ENCODE results near the gene CACFD1.

Gene CACFD1

DNA sequence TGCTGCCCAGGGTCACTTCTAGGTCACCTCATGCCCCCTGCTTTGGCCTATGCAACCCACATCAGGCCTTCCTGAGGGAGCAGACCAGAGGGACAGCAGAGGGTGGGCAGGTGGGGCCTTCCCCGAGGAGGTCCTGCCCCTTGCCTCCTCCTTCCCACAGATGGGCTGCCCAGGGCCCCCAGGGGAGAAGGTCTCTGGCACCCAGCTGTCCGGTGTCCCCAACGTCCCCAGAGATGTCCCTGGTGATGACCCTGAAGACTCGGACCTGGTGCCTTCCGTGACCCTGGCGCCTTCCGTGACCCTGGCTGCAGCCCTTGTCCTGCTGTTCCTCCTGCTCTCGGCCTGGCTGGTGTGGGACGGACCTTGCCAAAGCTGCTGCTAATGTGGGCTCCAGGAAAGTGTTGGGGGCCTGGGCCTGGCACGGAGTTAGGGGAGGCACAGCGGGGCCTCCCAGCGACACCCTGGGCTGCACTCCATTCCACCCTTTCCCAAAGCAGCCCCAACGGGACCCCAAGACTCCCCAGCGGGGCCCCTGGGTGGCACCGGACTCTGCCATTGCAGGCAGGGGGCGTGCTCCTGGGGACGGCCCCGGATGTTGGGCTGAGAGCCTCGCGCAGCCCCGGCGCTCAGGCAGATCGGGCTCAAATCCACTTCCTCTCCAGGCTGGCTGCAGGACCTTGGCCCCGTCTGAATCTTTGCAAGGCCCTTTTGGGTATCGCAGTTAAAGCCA lies 25.9 kb downstream of the CACFD1 start:
- no peak for DNase-seq

DNA sequence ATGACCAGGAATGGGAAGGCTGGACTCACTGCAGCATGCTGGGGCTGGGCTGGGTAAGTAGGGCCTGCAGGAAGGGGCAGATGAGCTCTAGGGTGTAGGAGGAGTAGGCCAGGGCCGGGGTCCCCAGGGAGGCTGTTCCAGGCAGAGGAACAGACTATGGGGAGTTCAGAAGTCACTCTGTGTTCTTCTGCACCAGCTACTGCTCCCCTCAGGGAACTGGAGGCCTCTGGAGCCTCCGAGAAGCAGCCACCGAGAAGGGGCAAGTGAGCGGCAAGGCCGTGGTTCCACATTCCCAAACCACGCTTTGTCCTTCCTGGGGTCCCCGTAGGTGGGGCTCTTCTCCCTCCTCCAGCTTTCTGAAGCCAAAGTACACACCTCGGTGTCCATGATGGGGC lies 27.6 kb downstream of the CACFD1 start:
- no peak for DNase-seq

DNA sequence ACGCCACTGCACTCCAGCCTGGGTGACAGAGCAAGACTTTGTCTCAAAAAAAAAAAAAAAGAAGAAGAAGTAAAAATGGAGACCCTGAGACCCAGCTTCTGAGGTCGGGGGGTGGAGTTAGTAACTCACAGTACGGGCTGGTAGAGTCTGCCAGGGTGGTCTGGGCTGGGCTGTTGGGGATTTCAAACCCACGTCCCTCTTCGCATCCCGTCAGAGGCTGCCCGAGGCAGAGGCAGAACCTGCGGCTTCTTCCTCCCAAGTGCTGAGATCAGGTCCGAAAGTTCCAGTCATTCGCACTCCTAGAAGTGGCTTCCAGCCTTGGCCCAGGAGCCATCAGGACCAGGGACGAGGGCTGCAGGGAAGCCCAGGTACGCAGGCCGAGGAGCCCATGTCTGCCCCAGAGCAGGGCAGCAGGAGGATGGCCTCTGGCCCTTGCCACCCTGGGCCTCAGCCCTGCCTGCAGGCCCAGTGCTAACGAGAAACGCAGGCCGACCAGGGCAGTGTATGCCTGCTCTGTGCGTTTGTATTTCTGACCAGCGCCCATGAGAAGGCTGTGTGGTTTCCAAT lies 29.0 kb downstream of the CACFD1 start:
- DNase-seq, result no peak

DNA sequence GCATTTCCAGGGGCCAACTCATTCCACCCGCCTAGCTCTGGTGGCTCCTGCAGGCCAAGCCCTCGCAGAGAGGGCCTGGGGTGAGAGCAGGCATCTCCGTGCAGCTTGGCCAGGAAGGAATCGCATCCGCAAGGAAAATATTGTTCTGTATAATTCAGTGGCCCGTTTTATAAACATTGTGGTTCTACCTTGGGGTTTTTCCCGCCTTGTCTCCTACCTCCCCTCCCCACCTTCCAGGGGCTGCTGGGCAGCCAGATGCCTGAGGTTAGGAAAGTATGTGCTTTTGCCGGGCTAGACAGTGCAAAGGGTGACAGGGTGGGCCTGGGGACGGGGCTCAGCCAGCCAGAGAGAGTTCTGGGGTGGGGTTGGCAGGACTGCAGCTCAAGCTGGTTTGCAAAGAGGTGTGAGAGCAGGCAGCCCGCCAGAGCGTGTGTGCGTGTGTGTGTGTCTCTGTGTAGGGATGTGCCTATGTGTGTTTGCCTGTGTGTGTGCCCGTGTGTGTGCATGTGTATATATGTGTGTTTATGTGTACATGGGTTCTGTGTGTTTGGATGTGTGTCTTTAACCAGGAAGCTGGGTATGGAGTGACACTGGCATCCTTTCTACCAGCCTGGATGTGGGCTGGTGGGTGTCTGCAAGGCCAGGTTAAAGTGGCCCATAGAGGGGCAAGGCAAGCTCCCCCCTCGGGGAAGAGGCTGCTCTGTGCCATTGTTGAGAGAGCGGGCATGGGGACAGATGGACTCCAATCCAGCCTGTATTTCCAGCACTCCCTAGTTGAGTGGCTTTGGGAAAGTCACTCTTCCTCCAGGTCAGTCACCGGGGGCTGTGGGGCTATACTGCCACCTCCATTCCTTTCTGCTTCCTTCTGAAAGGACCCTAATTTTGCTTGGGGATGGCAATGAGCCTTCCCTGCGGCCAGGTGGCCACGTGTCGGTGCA lies 29.7 kb downstream of the CACFD1 start:
- no peak for DNase-seq

DNA sequence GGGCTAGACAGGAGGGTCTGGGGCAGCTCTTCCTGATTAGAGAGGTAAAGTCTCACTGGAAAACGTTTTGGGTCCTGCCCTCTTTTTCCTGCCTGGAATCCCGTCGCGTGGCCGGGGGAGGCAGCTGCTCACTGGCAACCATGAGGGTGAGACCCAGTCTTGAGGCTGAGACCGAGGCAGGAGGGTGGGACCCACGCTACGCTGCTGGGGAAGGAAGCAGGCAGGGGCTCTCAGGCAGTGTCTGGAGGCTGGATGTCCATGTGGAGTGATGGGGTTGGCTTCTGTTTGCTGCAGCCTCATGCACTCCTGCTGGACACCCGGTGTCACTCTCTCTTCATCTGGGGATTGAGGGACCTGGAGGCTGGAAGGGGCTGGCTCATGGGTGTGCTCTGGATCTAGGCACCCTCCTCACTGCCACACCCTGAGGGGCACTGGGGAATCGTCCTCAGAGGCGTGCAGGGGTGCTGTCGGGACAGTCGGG lies 30.5 kb downstream of the CACFD1 start:
- no peak for DNase-seq

DNA sequence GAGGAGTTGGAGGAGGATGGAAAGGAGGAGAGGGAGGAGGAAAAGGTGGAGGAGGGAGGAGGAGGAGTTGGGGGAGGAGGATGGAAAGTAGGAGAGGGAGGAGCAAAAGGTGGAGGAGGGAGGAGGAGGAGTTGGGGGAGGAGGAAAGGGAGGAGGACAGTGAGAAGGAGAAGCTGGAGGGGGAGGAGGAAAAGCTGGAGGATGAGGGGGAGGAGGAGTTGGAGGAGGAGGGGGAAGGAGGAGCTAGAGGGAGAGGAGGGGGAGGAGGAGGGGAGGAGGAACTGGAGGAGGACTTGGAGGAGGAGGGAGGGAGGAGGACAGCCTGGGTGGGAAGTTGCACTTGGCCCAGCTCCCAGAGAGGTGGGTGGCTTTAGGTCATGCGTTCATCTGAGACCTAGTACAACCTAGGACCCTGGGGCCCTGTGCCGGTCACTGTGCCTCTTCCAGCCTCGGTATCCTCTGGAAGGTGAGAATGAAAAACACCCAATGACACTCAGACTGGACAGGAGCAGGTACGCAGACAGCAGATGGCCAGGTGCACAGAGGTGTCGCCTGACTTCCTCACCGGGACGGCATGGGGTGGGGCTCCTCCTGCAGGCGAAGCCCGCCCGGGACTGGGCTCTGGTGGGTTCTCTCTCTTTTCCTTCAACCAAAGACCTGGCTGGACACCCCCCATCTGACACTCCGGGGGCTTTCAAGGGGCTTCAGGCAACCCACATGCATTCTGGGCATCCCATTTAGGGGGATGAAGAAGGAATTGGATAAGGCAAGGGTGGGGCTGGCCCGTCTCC lies 31.3 kb downstream of the CACFD1 start:
- no peak for DNase-seq

DNA sequence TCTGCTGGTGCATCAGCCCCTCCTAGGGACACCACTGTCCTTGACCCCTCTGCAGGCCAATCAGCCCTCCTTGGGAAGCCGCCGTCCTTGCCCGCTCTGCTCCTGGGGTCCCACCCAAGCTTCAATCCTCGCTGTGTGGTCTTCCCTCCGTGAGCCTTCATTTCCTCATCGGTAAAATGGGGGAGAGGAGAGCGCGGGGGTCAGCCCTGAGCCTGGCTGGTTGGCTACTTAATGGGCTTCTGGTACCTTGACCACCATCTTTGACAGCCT lies 31.8 kb downstream of the CACFD1 start:
- DNase-seq, result no peak

DNA sequence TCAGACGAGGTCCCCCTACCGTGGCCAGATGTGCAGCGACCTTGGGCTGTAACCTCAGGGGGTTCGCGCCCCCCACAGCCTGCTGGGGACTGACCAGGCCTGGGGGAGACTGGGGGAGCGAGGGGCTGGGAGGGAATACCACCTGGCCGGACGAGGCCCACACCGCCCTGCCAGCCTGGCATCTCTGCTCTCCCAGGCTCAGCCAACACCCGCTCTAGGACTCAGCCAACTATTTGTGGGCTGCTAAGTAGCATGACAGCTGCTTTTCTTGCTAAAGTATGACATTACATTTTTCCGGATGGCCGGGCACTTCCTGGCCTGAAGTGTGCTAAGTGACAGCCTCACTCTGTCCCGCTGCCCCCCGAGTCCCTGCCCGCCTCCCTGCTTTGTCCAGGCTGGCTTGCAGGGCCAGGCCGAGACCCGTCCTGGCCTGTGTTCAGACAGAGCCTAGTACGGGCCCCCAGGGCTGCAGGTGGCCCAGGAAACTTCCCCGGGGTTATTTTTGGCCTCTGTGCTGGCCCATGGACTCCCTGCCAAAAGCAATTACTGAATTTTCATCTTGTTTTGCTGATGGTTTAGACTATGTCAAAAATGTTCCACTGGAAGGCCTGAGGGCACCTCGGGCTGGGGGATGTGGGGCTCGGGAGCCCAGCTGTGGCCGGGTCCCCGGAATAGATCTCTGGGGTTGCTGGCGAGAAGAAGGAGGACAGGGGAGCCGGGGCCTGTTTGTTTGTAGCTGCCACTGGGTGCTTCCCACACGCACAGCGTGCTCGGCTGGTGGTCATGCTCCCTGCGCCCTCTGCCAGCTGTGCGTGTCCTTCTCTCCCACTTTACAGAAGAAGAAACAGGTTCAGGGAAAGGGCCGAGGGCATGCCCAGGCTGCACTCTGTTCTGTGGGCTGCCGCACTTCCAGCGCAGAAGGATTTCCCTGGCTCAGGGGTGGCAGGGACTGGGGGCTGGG lies 32.6 kb downstream of the CACFD1 start:
- DNase-seq, result no peak

DNA sequence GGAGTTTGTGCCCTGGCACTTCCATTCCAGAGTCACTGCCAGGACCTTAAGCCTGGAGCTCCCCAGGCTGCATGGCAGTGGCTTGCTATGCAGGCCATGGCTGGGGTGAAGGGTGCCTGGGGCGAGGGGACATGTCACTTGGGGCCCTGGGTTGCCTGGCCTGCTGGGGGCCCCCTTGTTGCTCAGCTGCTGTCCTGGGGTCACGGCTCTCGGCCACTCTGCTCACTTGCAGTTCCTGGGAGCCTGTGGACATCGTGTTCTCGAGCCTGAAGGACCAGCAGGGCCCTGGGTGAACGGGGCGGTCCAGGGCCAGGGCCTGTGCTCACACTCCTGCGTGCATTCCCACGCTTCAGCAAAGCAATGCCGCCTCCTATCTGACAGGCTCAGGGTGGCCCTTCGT lies 33.6 kb downstream of the CACFD1 start:
- no peak for DNase-seq

DNA sequence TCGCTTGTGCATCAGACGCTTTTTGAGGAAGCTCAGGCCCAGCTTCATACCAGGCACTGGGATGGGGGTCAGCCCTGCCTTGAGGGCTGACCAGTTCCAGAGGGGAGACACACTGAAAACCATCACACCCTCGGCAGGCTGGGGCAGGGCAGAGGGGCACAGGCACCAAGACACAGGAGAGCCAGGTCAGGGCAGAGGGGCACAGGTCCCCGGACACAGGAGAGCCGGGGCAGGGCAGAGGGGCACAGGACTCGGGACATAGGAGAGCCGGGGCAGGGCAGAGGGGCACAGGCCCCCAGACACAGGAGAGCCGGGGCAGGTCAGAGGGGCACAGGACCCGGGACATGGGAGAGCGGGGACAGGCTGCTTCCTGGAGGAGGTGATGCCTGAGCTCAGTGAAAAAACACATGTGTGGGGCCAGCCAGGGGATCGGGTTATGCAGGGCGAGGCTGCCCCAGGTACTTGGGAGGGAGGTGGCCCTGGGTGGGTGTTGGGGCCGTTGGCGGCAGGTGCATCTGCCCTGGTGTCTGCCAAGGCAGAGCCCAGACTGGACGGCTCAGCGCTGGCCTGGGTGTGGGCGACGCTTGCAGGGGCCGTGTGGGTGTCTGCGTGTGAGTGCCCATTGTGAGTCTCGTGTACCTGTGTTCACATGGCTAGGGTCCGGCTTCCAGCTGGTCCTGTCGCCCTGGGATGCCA lies 34.2 kb downstream of the CACFD1 start:
- DNase-seq, result no peak

DNA sequence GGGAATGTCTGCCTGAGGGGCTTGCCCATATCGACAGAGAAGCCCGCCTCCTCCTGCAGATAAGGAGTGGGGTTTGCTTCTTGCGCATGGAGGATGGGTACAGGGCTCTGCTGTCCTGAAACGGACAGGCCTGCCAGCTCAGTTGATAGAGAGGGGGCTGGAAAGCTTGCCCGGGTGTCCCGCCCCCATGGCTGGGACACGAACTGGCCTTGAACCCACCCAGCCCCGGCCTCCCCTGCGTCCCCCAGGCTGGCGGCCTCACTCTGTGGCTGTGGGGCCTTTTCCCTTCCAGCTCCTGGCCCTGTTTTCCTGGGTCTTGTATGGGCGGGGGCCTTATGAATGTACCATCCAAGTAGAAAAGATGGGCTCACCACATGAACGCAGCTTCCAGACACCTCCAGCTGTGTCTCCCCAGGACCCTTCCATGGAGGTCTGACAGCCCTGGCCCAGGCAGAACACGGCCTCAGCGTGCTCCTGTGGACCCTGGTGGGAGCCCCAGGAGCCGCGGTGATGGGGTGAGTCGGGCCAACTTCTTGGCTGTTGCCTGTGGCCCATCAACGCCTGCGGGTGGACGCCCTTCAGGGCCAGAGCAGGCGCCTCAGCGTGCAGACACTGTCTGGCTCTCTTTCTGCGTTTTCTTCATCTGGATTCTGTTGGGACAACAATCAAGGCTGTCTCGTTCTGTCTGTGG lies 35.0 kb downstream of the CACFD1 start:
- no peak for DNase-seq

DNA sequence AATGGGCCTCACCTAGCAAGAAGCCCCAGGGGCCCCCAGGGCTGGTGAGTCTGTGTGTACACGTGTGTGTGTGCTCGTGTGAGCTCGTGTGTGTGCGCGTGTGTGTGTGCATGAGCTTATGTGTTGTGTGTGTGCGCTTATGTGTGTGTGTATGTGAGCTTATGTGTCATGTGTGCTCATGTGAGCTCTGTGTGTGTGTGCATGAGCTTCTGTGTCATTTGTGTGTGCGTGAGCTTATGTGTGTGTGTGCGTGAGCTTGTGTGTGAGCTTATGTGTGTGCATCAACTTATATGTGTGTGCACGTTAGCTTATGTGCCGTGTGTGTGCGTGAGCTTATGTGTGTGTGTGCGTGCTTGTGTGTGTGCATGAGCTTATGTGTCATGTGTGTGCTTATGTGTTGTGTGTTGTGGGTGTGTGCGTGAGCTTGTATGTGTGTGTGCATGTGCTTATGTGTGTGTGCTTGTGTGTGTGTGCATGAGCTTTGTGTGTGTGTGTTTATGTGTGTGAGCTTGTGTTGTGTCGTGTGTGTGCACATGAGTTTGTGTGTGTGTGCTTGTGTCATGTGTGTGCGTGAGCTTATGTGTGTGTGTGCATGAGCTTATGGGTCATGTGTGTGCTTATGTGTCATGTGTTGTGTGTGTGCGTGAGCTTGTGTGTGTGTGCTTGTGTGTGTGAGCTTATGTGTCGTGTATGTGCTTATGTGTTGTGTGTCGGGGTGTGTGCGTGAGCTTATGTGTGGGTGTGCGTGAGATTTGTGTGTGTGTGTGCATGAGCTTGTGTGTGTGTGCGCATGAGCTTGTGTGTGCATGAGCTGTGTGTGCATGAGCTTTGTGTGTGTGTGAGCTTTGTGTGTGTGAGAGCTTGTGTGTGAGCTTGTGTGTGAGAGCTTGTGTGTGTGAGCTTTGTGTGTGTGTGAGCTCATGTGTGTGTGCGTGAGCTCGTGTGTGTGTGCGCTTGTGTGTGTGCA lies 35.8 kb downstream of the CACFD1 start:
- DNase-seq, result no peak

DNA sequence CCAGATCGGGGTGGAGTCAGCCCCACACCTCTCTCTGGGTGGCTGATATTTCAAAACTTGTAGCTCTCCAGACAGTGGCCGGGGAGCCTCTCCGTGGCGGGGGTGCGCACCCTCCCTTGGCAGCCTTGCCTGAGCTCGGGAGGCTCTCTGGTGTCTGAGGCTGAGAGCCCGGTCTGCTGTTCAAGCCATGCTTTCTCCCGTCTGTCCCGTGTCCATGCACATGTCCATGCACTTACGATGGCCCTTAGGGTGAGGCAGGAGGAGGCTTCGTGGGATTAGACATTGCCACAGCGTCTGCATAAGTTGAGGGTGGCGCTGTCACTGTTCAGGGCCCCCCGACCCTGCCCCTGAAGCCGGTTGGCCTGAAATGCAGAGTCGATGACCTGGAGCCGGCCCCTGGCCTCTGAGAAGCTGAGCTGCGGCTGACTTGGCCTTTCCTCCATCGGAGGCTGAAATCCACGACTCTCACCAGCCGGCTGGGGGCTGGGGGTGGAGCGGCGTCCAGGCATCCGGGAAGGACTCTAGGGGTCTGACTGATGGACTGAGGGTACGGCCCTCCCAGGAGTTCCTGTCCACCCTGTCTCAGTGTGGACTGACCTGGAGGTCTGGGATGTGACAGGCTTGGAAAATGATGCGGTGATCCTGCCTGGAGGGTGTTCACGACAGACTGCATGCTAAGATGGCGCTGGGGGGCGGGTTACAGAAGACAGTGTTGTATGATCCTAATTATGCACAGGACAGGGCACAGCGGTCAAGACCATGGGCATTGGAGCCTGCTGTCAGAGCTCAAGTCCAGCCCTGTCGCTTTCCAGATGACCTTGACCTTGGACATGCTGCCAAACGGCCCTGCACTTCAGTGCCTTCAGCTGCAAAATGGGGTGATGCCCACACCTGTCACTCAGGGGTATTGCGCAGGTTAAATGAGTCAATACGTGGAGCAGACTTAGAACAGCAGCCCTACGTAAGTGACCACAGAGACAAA lies 37.4 kb downstream of the CACFD1 start:
- DNase-seq, result no peak

DNA sequence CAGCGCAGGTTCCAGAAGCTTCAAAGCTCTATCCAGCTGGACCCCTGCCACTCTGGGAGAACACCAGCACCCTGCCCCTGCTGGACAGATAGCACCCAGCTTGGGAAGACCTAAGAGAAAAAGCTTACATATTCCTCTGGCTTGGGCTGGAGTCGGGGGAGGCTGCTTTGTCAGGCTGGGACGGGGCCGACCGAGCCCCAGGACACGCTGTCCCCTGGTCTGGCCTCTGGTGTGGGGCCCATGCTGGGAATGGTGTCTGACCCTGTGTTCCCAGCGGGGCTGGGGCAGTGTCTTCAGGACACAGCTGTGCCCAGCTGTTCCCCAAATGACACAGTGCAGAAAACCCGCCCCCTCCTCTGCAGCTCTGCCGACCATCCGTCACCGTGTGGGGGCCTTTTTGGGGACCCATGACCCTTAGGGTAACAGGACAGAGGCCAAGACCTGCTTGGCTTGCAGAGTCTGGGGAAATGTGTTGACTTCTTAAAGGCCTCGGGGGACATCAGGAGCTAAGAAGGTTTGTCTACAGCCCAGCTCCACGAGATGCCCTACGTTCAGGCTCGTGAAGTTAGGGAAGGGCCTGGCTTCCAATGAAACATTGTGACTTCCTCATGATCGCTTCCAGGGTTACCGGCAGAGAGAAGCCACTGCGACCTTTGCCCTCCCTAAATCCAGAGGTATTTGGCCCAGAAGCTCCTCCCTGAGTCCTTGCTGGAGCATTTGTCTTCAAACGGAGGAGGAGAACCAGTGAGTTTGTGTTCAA lies 39.5 kb downstream of the CACFD1 start:
- DNase-seq, result no peak

DNA sequence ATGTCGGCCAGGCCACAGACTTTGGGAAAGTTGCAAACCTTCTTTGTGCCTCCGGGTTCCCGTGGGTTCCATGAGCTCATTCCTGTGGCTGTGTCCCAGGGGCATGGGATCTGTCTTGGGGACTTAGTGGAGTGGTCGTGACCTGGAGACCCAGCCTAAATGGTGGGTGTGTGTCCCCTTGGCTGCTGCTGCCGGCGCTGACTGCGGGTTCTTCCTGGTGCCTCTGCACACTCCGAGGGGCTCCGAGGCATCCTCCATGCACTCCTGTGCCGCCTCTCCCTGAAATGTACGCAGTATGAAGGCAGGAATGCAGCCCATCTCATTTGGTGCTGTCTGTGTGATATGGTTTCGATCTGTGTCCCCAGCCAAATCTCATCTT lies 40.1 kb downstream of the CACFD1 start:
- no peak for DNase-seq

DNA sequence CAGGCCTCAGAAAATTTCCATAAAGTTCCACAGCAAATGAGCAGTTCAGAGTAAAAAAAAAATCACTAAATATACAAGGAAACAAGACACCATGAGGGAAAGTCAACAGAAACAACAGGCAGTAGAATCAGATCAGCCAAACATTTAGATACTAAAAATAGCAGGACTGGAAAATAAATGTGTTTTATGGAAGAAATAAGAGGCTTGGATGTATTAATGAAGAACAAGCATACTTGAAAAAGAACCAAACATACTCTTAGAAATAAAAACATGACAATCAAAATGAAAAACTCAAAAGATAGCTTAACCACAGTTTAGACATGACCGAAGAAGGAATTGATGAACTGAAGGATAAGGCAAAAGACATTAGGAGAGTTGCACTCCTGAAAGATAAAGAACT lies 42.3 kb downstream of the CACFD1 start:
- no peak for DNase-seq

DNA sequence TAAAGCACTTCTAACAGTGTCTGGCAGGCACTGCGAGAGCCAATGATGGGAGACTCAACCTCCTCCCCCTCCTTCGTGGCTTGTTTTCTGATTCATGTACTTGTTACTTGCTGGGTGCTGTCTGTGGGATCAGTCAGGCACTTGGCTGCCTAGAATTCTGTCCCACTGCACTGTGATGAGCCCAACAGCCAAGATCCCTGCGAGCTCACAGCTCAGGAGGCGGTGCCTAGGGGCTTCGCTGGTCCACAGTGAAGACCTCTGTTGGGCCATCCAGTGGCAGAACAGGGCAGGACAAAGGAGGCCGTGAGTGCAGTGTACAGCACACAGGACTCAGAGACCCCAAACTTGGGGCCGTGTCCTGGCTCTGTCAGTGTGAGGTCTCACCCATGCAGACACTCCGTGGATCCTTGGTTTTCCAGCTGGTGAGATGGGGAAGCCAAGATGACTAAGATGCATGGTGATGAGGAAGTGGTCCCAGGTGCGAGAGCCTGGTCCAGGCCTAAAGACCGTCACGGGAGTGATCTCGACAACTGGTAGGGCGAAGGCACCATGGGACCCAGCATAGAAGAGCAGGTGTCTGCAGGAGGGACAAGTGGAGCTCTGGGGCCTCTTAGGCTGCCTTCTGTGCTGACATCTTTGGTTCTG lies 45.5 kb downstream of the CACFD1 start:
- no peak for DNase-seq
